A549 (cell line): ENCODE results near the gene ROR1. TPM values are rescaled to one million over a fixed set of nuclear protein-coding genes. Genes with fewer than 3 reads are reported as not detected.

Source experiments
- ATAC-seq, 2 experiments: fragments of 200-7000 bp in 1 of 2; fragments of >200 bp in 1 of 2; cut with Nextera tagmentation in 1 of 2; cut with Tn5 transposase in 1 of 2; 3 replicates each; pipeline versions ENCODE4 v1.8.0 to v1.9.1; 2018 to 2020; ENCODE audit warnings: mild to moderate bottlenecking in 1 of 2, moderate library complexity in 1 of 2
- CTCF ChIA-PET: fragments of 300-600 bp; sonication (Branson Sonifier 250); formaldehyde crosslinking; extraction: SDS; loops from one replicate; lab custom pipeline; 2021; ENCODE audit warnings: antibody characterized with exemption, inconsistent platforms; lab: Yijun Ruan, JAX
- POLR2A ChIA-PET: fragments of 350-600 bp; formaldehyde crosslinking; extraction: SDS; loops from one replicate; lab custom pipeline; 2021; ENCODE audit warnings: antibody characterized with exemption, inconsistent platforms; lab: Yijun Ruan, JAX
- DNase-seq, 2 experiments: peaks; one replicate each; pipeline versions ENCODE4 v3.0.0 to v3.0.0-alpha.2; 2011 to 2016; ENCODE audit warnings: low read depth in 1 of 2, low spot score in 1 of 2
- FAIRE-seq: peaks from 2 replicates; lab custom pipeline; 2011; peaks lifted over from hg19 to GRCh38; lab: Jason Lieb, UNC
- H3K27ac ChIP-seq, 2 experiments: fragments of >200 bp; sonication (Bioruptor Twin); formaldehyde crosslinking; 3 replicates each; pipeline ENCODE4 v1.5.1; 2016 to 2017
- H3K4me1 ChIP-seq: fragments of >200 bp; sonication (Bioruptor Twin); formaldehyde crosslinking; 3 replicates; pipeline ENCODE4 v1.6.1; 2016
- H3K4me2 ChIP-seq: fragments of >200 bp; sonication (Bioruptor Twin); formaldehyde crosslinking; 3 replicates; pipeline ENCODE4 v1.6.1; 2016
- H3K4me3 ChIP-seq: fragments of >200 bp; sonication (Bioruptor Twin); formaldehyde crosslinking; 3 replicates; pipeline ENCODE4 v1.5.1; 2016
- H3K9me3 ChIP-seq: fragments of >200 bp; sonication (Bioruptor Twin); formaldehyde crosslinking; 3 replicates; pipeline ENCODE4 v1.6.1; 2016
- BHLHE40 ChIP-seq: IDR thresholded peaks from 2 replicates; pipeline ENCODE4 v1.6.1; 2012; ENCODE audit warnings: low read depth, low read length, inconsistent platforms
- CBX8 ChIP-seq: fragments of 200-600 bp; sonication (generic); IDR thresholded peaks from 2 replicates; pipeline ENCODE4 v1.6.1; 2016
- CEBPB ChIP-seq, 2 experiments: fragments of >200 bp in 1 of 2; sonication (Bioruptor Twin) in 1 of 2; formaldehyde crosslinking in 1 of 2; IDR thresholded peaks; 2 replicates each; pipeline ENCODE4 v1.6.1; 2012 to 2016
- CHD4 ChIP-seq: fragments of 200-600 bp; sonication (generic); IDR thresholded peaks from 2 replicates; pipeline ENCODE4 v1.6.1; 2016; ENCODE audit warnings: antibody characterized with exemption, mild to moderate bottlenecking, borderline replicate concordance
- EHMT2 ChIP-seq: fragments of 200-600 bp; sonication (generic); IDR thresholded peaks from 2 replicates; pipeline ENCODE4 v1.6.1; 2016; ENCODE audit warnings: antibody characterized with exemption, low read depth, mild to moderate bottlenecking, moderate library complexity
- FOSL2 ChIP-seq, 2 experiments: fragments of 450-650 bp in 1 of 2; fragments of >200 bp in 1 of 2; sonication (Bioruptor Twin) in 1 of 2; formaldehyde crosslinking; IDR thresholded peaks; 2 replicates each; pipeline versions ENCODE4 v1.5.0 to v1.6.1; 2016 to 2020; ENCODE audit warnings: mild to moderate bottlenecking in 1 of 2, moderate library complexity in 1 of 2
- HDAC2 ChIP-seq: fragments of 200-600 bp; sonication (generic); IDR thresholded peaks from 2 replicates; pipeline ENCODE4 v1.6.1; 2016
- HEYL ChIP-seq: fragments of 250-450 bp; sonication (Bioruptor Pico); IDR thresholded peaks from 2 replicates; pipeline ENCODE4 v1.8.0; 2021; ENCODE audit warnings: mild to moderate bottlenecking, moderate library complexity
- JUNB ChIP-seq: fragments of >200 bp; sonication (Bioruptor Twin); formaldehyde crosslinking; IDR thresholded peaks from 2 replicates; pipeline ENCODE4 v1.6.1; 2016
- MAFK ChIP-seq: fragments of 450-650 bp; IDR thresholded peaks from 2 replicates; pipeline ENCODE4 v1.6.1; 2014; ENCODE audit not compliant: partially characterized antibody
- NPAS2 ChIP-seq: fragments of 250-450 bp; sonication (Bioruptor Pico); IDR thresholded peaks from 2 replicates; pipeline ENCODE4 v1.8.0; 2022; ENCODE audit warnings: mild to moderate bottlenecking, moderate library complexity, borderline replicate concordance
- RAD21 ChIP-seq, 2 experiments: fragments of >200 bp in 1 of 2; sonication (Bioruptor Twin) in 1 of 2; formaldehyde crosslinking in 1 of 2; IDR thresholded peaks in 1 of 2; conservative IDR thresholded peaks in 1 of 2; 2 replicates in 1 of 2; 3 replicates in 1 of 2; pipeline ENCODE4 v1.6.1; 2012 to 2018; ENCODE audit warnings: inconsistent platforms in 1 of 2
- RARB ChIP-seq: fragments of 250-450 bp; sonication (Bioruptor Pico); IDR thresholded peaks from 2 replicates; pipeline ENCODE4 v1.8.0; 2021; ENCODE audit warnings: mild to moderate bottlenecking, moderate library complexity
- RNF2 ChIP-seq: fragments of 200-600 bp; sonication (generic); IDR thresholded peaks from 2 replicates; pipeline ENCODE4 v1.6.1; 2016; ENCODE audit warnings: low read depth, mild to moderate bottlenecking, antibody characterized with exemption, moderate library complexity, borderline replicate concordance
- SMC3 ChIP-seq: fragments of >200 bp; sonication (Bioruptor Twin); formaldehyde crosslinking; IDR thresholded peaks from 3 replicates; pipeline ENCODE4 v1.6.1; 2018; ENCODE audit warnings: inconsistent platforms
- ZC3H11A ChIP-seq: fragments of 450-650 bp; IDR thresholded peaks from 2 replicates; pipeline ENCODE4 v1.6.1; 2014; ENCODE audit warnings: antibody characterized with exemption, mild to moderate bottlenecking
- ZFP36 ChIP-seq: fragments of 450-650 bp; IDR thresholded peaks from 2 replicates; pipeline ENCODE4 v1.6.1; 2014; ENCODE audit warnings: borderline replicate concordance; ENCODE audit not compliant: partially characterized antibody
- ZSCAN20 ChIP-seq: fragments of 250-450 bp; sonication (Bioruptor Pico); IDR thresholded peaks from 2 replicates; pipeline ENCODE4 v1.8.0; 2022; ENCODE audit warnings: mild to moderate bottlenecking, moderate library complexity
- WGBS: methylation state at CpG from one replicate; pipeline ENCODE4 v1.1.6; 2017; ENCODE audit errors: missing lambda C conversion rate; 5-methylcytosine and 5-hydroxymethylcytosine counted together
- polyA plus RNA-seq, 4 experiments: library from polyadenylated mRNA; depleted of rRNA in 3 of 4; stranded (reverse); fragments of >200 nt; fragmentation: RNase III in 1 of 4; extraction: RNeasy Plus Mini Kit Qiagen cat#74134 plus additional on column Dnase treatment in 1 of 4; gene quantifications; 2 replicates in 3 of 4; 3 replicates in 1 of 4; pipeline ENCODE4 v1.2.3, GENCODE V29; 2011 to 2017
- TF ChIP-seq, protein P1 (sequence below): fragments of 250-450 bp; sonication (Bioruptor Pico); IDR thresholded peaks from 2 replicates; pipeline ENCODE4 v1.5.0; 2020; ENCODE audit warnings: low read depth, mild to moderate bottlenecking, moderate library complexity
- TF ChIP-seq, protein P2 (sequence below): IDR thresholded peaks from 2 replicates; pipeline ENCODE4 v1.6.1; 2012; ENCODE audit warnings: low read depth, borderline replicate concordance
- TF ChIP-seq, protein P3 (sequence below): fragments of 150-350 bp; IDR thresholded peaks from 2 replicates; pipeline ENCODE4 v1.6.1; 2014; ENCODE audit warnings: low read depth, mild to moderate bottlenecking, low read length
- TF ChIP-seq, protein P4 (sequence below): fragments of 450-650 bp; IDR thresholded peaks from 2 replicates; pipeline ENCODE4 v1.6.1; 2014; ENCODE audit warnings: antibody characterized with exemption
- TF ChIP-seq, protein P5 (sequence below): IDR thresholded peaks from 2 replicates; pipeline ENCODE4 v1.6.1; 2012

The ROR1 gene
- polyA plus RNA-seq, 2 of the 4 experiments (the other 2 are of a cell fraction): 6.5 to 19.0 TPM

DNA sequence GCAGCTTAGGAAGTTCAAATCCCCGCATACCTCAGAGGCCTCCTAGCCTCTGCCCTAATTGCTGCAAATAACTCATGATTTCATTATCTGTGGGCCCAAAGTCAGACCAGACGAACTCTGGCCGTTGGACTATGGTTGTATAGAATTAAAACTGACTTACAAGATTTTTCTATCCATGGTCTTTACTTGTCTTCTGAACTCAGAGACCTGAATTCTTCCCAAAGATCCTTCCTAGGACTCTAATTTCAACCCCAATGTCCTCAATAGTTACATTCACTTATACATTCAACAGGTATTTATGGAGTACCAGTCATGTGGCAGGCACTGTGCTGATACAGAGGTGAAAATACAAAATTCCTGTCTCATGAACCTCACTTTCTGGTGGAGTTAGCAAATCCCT is 247.2 kb downstream of the ROR1 start:
- DNase-seq (no peak), ATAC-seq (no peak), FAIRE-seq (no peak)
- Histone ChIP-seq H3K4me1 (no peaks in the 10 kb centered on the region), H3K9me3 (no peaks in the 10 kb centered on the region), H3K4me2 (no peak overlapping the region), H3K27ac (no peak overlapping the region), H3K4me3 (no peak overlapping the region)
- no peak for TF ChIP-seq CEBPB (IDR thresholded peaks at IDR 0.05)
- no peak for TF ChIP-seq JUNB
- TF ChIP-seq, protein P1, sequence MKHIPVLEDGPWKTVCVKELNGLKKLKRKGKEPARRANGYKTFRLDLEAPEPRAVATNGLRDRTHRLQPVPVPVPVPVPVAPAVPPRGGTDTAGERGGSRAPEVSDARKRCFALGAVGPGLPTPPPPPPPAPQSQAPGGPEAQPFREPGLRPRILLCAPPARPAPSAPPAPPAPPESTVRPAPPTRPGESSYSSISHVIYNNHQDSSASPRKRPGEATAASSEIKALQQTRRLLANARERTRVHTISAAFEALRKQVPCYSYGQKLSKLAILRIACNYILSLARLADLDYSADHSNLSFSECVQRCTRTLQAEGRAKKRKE (CRISPR knock-in tag): no peak
- TF ChIP-seq FOSL2 (IDR thresholded peaks at IDR 0.05): no peak
- no peak for TF ChIP-seq FOSL2 (CRISPR knock-in tag; IDR thresholded peaks at IDR 0.05)
- no peak for TF ChIP-seq ZC3H11A
- no peak for TF ChIP-seq RNF2
- TF ChIP-seq, protein P2, sequence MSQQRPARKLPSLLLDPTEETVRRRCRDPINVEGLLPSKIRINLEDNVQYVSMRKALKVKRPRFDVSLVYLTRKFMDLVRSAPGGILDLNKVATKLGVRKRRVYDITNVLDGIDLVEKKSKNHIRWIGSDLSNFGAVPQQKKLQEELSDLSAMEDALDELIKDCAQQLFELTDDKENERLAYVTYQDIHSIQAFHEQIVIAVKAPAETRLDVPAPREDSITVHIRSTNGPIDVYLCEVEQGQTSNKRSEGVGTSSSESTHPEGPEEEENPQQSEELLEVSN: no peak
- ChIA-PET POLR2A (no interaction called here), CTCF (interaction anchor here (0.9 to 1.1 kb wide), 2 partner anchors 116 to 347 kb away, joined by 3 read pairs; no protein-coding TSS in a partner anchor)
- 94% methylated on average over 3 of the region's 3 CpGs for WGBS

DNA sequence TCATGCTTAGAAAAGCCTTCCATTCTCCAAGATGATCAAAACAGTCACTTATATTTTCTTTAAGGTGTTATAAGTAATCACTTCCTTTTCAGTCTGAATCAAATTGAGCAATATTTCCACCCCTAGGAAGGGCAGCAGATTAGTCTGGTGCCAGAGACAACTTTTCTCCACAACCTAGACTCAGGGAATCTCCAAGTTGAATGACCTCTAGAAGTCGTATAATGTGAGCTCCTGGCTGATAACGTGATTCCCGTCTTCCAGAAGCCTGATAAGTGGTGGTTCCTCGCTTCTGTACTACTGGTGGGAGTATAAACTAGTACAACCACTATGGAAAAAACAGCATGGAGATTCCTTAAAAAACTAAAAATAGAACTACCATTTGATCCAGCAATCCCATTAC is 251.2 kb downstream of the ROR1 start:
- CTCF ChIA-PET: no interaction called here

DNA sequence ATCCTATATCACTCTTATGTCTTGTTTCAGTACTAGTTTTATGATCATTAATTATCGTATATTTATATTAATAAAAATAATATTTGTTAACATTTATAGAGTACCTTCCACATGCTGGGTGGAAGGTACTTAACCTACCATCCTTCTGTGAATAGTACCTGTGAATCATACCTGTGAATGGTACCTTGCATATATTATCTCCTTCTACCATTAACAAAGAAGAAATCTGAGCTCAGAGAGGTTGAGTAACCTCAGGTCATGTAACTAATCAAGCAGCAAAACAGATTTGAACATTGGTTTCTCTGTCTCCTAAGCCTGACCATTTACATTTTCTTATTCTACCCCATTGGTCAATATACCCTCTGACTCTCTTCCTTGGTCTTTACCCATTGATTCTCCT is 255.2 kb downstream of the ROR1 start:
- 96% methylated on average over 1 of the region's 1 CpG for WGBS
- peaks cover 7% of the 10 kb centered on the region; the same call in 1 of the 3 replicates for H3K9me3 ChIP-seq
- FAIRE-seq (no peak), ATAC-seq (no peak), DNase-seq (no peak)
- no peak overlapping the region for H3K4me2 ChIP-seq
- H3K27ac ChIP-seq: no peak overlapping the region
- H3K4me1 ChIP-seq: no peaks in the 10 kb centered on the region
- ChIA-PET CTCF (no interaction called here), POLR2A (no interaction called here)
- H3K4me3 ChIP-seq: no peak overlapping the region
- TF ChIP-seq, protein P3, sequence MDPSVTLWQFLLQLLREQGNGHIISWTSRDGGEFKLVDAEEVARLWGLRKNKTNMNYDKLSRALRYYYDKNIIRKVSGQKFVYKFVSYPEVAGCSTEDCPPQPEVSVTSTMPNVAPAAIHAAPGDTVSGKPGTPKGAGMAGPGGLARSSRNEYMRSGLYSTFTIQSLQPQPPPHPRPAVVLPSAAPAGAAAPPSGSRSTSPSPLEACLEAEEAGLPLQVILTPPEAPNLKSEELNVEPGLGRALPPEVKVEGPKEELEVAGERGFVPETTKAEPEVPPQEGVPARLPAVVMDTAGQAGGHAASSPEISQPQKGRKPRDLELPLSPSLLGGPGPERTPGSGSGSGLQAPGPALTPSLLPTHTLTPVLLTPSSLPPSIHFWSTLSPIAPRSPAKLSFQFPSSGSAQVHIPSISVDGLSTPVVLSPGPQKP: no peak
- TF ChIP-seq, protein P4, sequence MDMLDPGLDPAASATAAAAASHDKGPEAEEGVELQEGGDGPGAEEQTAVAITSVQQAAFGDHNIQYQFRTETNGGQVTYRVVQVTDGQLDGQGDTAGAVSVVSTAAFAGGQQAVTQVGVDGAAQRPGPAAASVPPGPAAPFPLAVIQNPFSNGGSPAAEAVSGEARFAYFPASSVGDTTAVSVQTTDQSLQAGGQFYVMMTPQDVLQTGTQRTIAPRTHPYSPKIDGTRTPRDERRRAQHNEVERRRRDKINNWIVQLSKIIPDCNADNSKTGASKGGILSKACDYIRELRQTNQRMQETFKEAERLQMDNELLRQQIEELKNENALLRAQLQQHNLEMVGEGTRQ: no peak
- TF ChIP-seq, protein P5, sequence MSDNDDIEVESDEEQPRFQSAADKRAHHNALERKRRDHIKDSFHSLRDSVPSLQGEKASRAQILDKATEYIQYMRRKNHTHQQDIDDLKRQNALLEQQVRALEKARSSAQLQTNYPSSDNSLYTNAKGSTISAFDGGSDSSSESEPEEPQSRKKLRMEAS: no peak
- TF ChIP-seq RNF2 (no peak), BHLHE40 (no peak), HDAC2 (no peak), SMC3 (no peak), CBX8 (no peak), HEYL (no peak)
- TF ChIP-seq, protein P2: no peak

More for the DNA sequence above, 251.2 kb downstream of the ROR1 start:
- ATAC-seq: no peak
- DNase-seq: no peak
- no peak overlapping the region for H3K27ac ChIP-seq
- TF ChIP-seq MAFK (no peak), RAD21 (conservative IDR thresholded peaks at IDR 0.05 in 1 of 2, IDR thresholded peaks at IDR 0.05 in 1 of 2) (no peak), EHMT2 (no peak), NPAS2 (no peak), ZSCAN20 (CRISPR knock-in tag) (no peak), RARB (no peak), ZFP36 (no peak), CHD4 (no peak), HDAC2 (no peak)
- TF ChIP-seq, all 56 proteins: peak for 0
- Histone ChIP-seq H3K9me3 (peaks cover 7% of the 10 kb centered on the region; the same call in 1 of the 3 replicates), H3K4me1 (no peaks in the 10 kb centered on the region), H3K4me2 (no peak overlapping the region), H3K4me3 (no peak overlapping the region)
- 96% methylated on average over 4 of the region's 4 CpGs for WGBS
- FAIRE-seq: no peak
- POLR2A ChIA-PET: no interaction called here
